Activated naive CD4-positive, alpha-beta T cell treated with anti-CD3 and anti-CD28 coated beads, Interleukin-2, amount 10 ng/mL, durations not matched to agents 7 days and 5 days (primary cell): ENCODE results near the gene VPS13D.

Experiments
- CTCF ChIA-PET: fragments of 350-600 bp; sonication (Branson Sonifier 250); formaldehyde crosslinking; loops from one replicate; lab custom pipeline; 2021; ENCODE audit warnings: antibody characterized with exemption; lab: Charles Lee
- DNase-seq: peaks from one replicate; pipeline ENCODE4 v3.0.0-alpha.2; 2020
- H3K27ac Mint-ChIP-seq: one replicate; pipeline ENCODE4 v1.8.0; 2021; ENCODE audit warnings: mild to moderate bottlenecking, moderate library complexity, mixed read lengths
- H3K27me3 Mint-ChIP-seq: one replicate; pipeline ENCODE4 v1.8.0; 2021; ENCODE audit warnings: mild to moderate bottlenecking, mixed read lengths
- H3K36me3 Mint-ChIP-seq: one replicate; pipeline ENCODE4 v1.8.0; 2021; ENCODE audit warnings: mixed read lengths
- H3K4me1 Mint-ChIP-seq: one replicate; pipeline ENCODE4 v1.8.0; 2021; ENCODE audit warnings: mixed read lengths
- H3K4me3 Mint-ChIP-seq: one replicate; pipeline ENCODE4 v1.8.0; 2021; ENCODE audit warnings: mild to moderate bottlenecking, moderate library complexity, mixed read lengths
- H3K9me3 Mint-ChIP-seq: one replicate; pipeline ENCODE4 v1.8.0; 2021; ENCODE audit warnings: mixed read lengths

Gene VPS13D

DNA sequence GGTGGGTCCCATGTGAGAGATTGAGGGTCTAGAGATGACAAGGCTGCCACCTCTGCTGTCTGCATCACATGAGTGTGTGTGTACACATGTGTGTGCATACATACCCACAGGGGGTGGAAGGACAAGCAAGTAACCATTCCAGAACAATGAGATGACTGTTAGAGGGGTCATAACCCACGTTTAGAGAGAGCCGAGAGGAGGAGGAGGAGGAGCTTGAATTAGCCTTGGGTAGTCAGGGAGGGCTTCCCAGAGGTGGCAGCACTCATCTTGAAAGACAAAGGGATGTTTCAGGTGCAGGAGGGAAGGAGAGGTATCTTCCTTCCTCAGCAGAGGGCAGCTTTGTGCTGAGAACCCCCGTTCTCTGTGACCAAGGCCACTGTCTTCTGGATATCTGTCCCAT lies 41.7 kb upstream of the VPS13D start:
- Mint-ChIP-seq H3K27me3 (no peaks in the 10 kb centered on the region), H3K4me3 (no peak overlapping the region), H3K4me1 (peaks cover 43% of the 10 kb centered on the region), H3K36me3 (peaks cover 48% of the 10 kb centered on the region), H3K9me3 (no peaks in the 10 kb centered on the region), H3K27ac (no peak overlapping the region)
- CTCF ChIA-PET: interaction anchor here (1.7 to 2.3 kb wide), 2 partner anchors 13 to 63 kb away, joined by 5 to 8 read pairs; no protein-coding TSS in a partner anchor
- DNase-seq: no peak

- no peak overlapping the region for H3K27ac Mint-ChIP-seq
- H3K4me1 Mint-ChIP-seq: peaks cover 42% of the 10 kb centered on the region
- H3K36me3 Mint-ChIP-seq: peaks cover 49% of the 10 kb centered on the region
- no peak overlapping the region for H3K4me3 Mint-ChIP-seq
- CTCF ChIA-PET: interaction anchor here (1.7 to 2.3 kb wide), 2 partner anchors 12 to 63 kb away, joined by 5 to 8 read pairs; no protein-coding TSS in a partner anchor
- no peaks in the 10 kb centered on the region for H3K27me3 Mint-ChIP-seq
- DNase-seq: no peak
- H3K9me3 Mint-ChIP-seq: no peaks in the 10 kb centered on the region
These were observed 41.0 kb upstream of the VPS13D start for GRCh38 chr1:12188657-12189327.

GRCh38 chr1:12189328-12189682 lies 40.5 kb upstream of the VPS13D start:
- Mint-ChIP-seq H3K9me3 (no peaks in the 10 kb centered on the region), H3K27ac (no peak overlapping the region), H3K36me3 (peaks cover 53% of the 10 kb centered on the region), H3K4me3 (no peak overlapping the region), H3K4me1 (peaks cover 42% of the 10 kb centered on the region), H3K27me3 (no peaks in the 10 kb centered on the region)
- CTCF ChIA-PET: interaction anchor here (1.7 to 2.3 kb wide), 2 partner anchors 12 to 64 kb away, joined by 5 to 8 read pairs; no protein-coding TSS in a partner anchor
- DNase-seq: no peak

GRCh38 chr1:12191242-12192032 lies 38.4 kb upstream of the VPS13D start:
- DNase-seq: no peak
- H3K27me3 Mint-ChIP-seq: no peaks in the 10 kb centered on the region
- peaks cover 63% of the 10 kb centered on the region for H3K36me3 Mint-ChIP-seq
- no peak overlapping the region for H3K4me3 Mint-ChIP-seq
- CTCF ChIA-PET: interaction anchor here (0.6 to 3.1 kb wide), 3 partner anchors 64 to 67 kb away, joined by 3 to 14 read pairs (median 11); no protein-coding TSS in a partner anchor
- peaks cover 48% of the 10 kb centered on the region for H3K4me1 Mint-ChIP-seq
- no peaks in the 10 kb centered on the region for H3K9me3 Mint-ChIP-seq
- peak overlapping the region; percentile 60 for H3K27ac Mint-ChIP-seq

- Mint-ChIP-seq H3K36me3 (peaks cover 57% of the 10 kb centered on the region), H3K4me1 (peaks cover 35% of the 10 kb centered on the region), H3K27ac (peak overlapping the region; percentile 73), H3K4me3 (no peak overlapping the region), H3K9me3 (no peaks in the 10 kb centered on the region), H3K27me3 (no peaks in the 10 kb centered on the region)
- no peak for DNase-seq
- CTCF ChIA-PET: interaction anchor here (0.5 to 3.6 kb wide), 3 partner anchors 70 to 411 kb away, joined by 4 to 45 read pairs (median 11); no protein-coding TSS in a partner anchor
These were observed 35.1 kb upstream of the VPS13D start for GRCh38 chr1:12194666-12195216.

DNA sequence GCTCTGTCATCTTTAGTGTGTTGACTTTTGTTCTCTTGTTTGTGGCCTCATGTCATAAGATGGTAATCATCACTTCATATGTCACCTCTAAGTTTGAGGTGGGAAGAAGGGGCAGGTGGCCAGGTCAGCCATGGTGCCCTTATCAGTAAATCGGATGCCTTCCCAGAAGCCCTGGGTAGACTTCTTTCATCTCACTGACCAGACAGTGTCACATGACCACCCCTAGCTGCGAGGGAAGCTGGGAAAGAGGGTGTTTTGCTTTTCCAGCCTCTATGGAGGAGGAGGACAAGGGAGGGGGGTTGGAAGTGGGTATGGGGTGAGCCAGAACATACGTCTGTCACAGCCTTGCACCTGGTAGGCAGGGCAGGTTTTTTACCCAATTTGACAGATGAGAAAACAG lies 34.4 kb upstream of the VPS13D start:
- peaks cover 60% of the 10 kb centered on the region for H3K36me3 Mint-ChIP-seq
- H3K27ac Mint-ChIP-seq: peak overlapping the region; percentile 73
- peaks cover 34% of the 10 kb centered on the region for H3K4me1 Mint-ChIP-seq
- no peak for DNase-seq
- no peaks in the 10 kb centered on the region for H3K27me3 Mint-ChIP-seq
- H3K9me3 Mint-ChIP-seq: no peaks in the 10 kb centered on the region
- H3K4me3 Mint-ChIP-seq: no peak overlapping the region
- CTCF ChIA-PET: interaction anchor here (0.5 to 3.6 kb wide), 3 partner anchors 17 to 410 kb away, joined by 4 to 45 read pairs (median 4); no protein-coding TSS in a partner anchor

- DNase-seq: no peak
- Mint-ChIP-seq H3K27ac (peak overlapping the region; percentile 56), H3K36me3 (peaks cover 58% of the 10 kb centered on the region), H3K27me3 (no peaks in the 10 kb centered on the region), H3K4me1 (peaks cover 35% of the 10 kb centered on the region), H3K4me3 (no peak overlapping the region), H3K9me3 (no peaks in the 10 kb centered on the region)
- CTCF ChIA-PET: interaction anchor here (0.6 to 3.6 kb wide), 6 partner anchors 10 to 112 kb away, joined by 3 to 45 read pairs (median 4); no protein-coding TSS in a partner anchor
These were observed 33.0 kb upstream of the VPS13D start for GRCh38 chr1:12196641-12197482.

DNA sequence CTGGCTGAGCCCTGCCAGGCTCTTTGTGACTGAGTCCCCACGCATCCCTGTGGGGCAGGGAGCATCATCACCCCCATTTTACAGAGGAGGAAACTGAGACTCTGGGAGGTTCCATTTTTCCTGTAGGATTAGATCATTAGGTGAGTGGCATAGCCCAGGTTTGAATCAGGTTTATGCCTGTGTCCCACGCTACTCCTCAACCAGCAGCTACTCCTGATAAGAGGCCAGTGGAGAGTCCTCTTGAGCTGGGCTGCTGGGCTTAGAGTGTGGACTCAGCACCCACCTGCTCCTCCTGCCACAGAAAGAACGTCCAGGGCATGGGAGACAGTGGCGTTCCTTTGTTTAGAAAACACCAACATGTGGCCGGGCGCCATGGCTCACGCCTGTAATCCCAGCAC lies 32.3 kb upstream of the VPS13D start:
- no peak for DNase-seq
- Mint-ChIP-seq H3K9me3 (no peaks in the 10 kb centered on the region), H3K27ac (no peak overlapping the region), H3K4me3 (no peak overlapping the region), H3K27me3 (no peaks in the 10 kb centered on the region), H3K36me3 (peaks cover 57% of the 10 kb centered on the region), H3K4me1 (peaks cover 39% of the 10 kb centered on the region)
- CTCF ChIA-PET: interaction anchor here (1.4 to 3.6 kb wide), 2 partner anchors 54 to 73 kb away, joined by 4 to 45 read pairs; no protein-coding TSS in a partner anchor

DNA sequence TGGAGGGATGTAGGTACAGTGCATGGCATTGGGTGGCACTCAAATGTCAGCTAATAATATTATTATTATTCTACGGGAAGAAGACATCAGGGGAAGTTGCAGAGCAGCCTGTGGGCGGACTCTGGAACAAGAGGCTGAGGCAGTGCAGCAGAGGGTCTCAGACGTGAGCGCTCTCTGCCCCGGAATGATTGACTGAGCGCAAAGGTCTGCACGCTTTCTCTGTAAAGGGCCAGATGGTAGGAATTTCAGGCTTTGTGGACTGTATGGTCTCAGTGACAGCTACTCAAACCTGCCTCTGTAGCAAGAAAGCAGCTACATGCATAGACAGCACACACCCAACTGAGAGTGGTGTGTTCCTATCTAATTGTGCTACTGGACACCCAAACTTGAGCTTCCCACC lies 29.6 kb upstream of the VPS13D start:
- no peaks in the 10 kb centered on the region for H3K9me3 Mint-ChIP-seq
- CTCF ChIA-PET: interaction anchor here (1.9 to 14.1 kb wide), 2 partner anchors 11 to 76 kb away, joined by 5 to 252 read pairs; no protein-coding TSS in a partner anchor
- H3K4me1 Mint-ChIP-seq: peaks cover 43% of the 10 kb centered on the region
- no peak overlapping the region for H3K4me3 Mint-ChIP-seq
- no peak for DNase-seq
- H3K27me3 Mint-ChIP-seq: no peaks in the 10 kb centered on the region
- no peak overlapping the region for H3K27ac Mint-ChIP-seq
- H3K36me3 Mint-ChIP-seq: peaks cover 61% of the 10 kb centered on the region

DNA sequence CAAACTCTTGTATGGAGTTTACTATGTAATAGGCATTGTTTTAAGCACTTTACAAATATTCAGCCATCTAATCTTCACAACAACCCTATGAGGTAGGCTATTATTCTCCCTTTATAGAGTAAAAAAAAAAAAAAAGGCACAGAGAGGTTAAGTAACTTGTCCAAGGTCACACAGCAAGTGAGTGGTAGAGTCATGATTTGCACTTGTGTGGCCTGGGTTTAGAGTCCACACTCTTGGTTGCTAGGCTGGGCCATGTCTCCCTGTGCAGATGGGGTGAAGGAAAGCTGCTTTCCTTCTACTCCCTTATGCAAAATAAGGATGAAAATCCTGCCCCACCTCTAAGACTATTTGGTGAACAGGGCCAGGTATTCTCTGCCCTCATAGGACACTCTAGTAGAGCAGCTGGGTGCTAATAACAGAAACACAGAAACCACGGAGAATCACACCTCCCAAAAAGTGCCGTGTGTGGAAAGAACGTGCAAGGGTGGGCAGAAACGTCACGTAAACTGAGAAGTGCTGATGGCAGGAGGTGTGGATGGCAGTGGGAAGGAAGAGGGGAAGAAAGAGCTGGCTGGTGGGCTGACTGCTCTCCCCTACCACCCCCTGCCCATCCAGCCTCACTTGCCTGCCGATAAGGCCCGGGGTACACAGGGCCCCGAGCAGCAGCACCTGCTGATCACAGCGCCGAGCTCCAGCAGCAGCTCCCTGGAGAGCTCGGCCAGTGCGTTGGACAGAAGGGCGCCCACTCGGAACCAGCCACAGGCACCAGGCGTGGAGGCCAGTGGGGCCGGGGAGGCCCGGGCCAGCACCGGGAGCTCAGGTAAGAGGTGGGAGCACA lies 28.3 kb upstream of the VPS13D start:
- H3K4me3 Mint-ChIP-seq: no peak overlapping the region
- CTCF ChIA-PET: interaction anchor here (0.6 to 14.1 kb wide), 3 partner anchors 13 to 77 kb away, joined by 3 to 252 read pairs (median 5); no protein-coding TSS in a partner anchor
- peaks cover 61% of the 10 kb centered on the region for H3K36me3 Mint-ChIP-seq
- no peaks in the 10 kb centered on the region for H3K9me3 Mint-ChIP-seq
- H3K27me3 Mint-ChIP-seq: no peaks in the 10 kb centered on the region
- H3K4me1 Mint-ChIP-seq: peaks cover 42% of the 10 kb centered on the region
- DNase-seq: no peak
- H3K27ac Mint-ChIP-seq: no peak overlapping the region

GRCh38 chr1:12202190-12202497 lies 27.7 kb upstream of the VPS13D start:
- peak overlapping the region; percentile 80 for H3K27ac Mint-ChIP-seq
- H3K36me3 Mint-ChIP-seq: peaks cover 60% of the 10 kb centered on the region
- no peaks in the 10 kb centered on the region for H3K9me3 Mint-ChIP-seq
- H3K4me3 Mint-ChIP-seq: no peak overlapping the region
- no peaks in the 10 kb centered on the region for H3K27me3 Mint-ChIP-seq
- H3K4me1 Mint-ChIP-seq: peaks cover 41% of the 10 kb centered on the region
- CTCF ChIA-PET: interaction anchor here (14.1 kb wide), 1 partner anchor 78 kb away, joined by 252 read pairs; no protein-coding TSS in a partner anchor
- no peak for DNase-seq

DNA sequence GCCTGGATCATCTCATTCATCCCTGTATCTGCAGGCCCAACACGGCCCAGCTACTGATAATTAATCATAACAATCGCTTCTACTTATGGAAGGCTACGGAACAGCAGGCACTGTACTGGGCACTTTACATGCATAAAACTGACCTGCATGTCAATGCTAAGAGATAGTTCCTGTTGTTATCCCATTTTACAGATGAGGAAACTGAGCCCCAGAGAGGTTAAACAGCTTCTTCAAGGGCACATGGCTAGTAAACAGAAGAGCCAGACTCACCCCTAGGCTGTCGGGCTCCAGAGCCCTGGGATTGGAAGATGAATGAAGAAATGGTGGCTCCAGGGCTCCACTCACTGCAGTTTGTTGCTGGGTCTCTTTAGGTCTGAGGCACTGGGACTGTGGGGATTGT lies 27.3 kb upstream of the VPS13D start:
- no peak overlapping the region for H3K4me3 Mint-ChIP-seq
- no peaks in the 10 kb centered on the region for H3K27me3 Mint-ChIP-seq
- H3K9me3 Mint-ChIP-seq: no peaks in the 10 kb centered on the region
- DNase-seq: no peak
- CTCF ChIA-PET: interaction anchor here (14.1 kb wide), 1 partner anchor 78 kb away, joined by 252 read pairs; no protein-coding TSS in a partner anchor
- peaks cover 41% of the 10 kb centered on the region for H3K4me1 Mint-ChIP-seq
- peak overlapping the region; percentile 80 for H3K27ac Mint-ChIP-seq
- peaks cover 59% of the 10 kb centered on the region for H3K36me3 Mint-ChIP-seq
